Body of pancreas (tissue), 4 donors: ENCODE results near the gene GPR171. TPM values are rescaled to one million over a fixed set of nuclear protein-coding genes. Genes with fewer than 3 reads are reported as not detected.

Experiments used
- ATAC-seq: fragments of 150-250 bp; one replicate; pipeline ENCODE4 v1.9.1; 2016
- DNase-seq, 4 donors: peaks; one replicate each; pipeline ENCODE4 v3.0.0-alpha.2; 2019
- H3K27ac ChIP-seq, 4 donors: fragments of 200-600 bp; sonication (generic); 1 replicate in 3 of 4; 2 replicates in 1 of 4; pipeline versions ENCODE4 v1.5.1 to v1.6.1; 2016 to 2019; ENCODE audit warnings: mild to moderate bottlenecking in 1 of 4, mixed read lengths in 1 of 4, moderate library complexity in 1 of 4
- H3K27me3 ChIP-seq, 2 donors: fragments of 200-600 bp; sonication (generic); one replicate each; pipeline ENCODE4 v1.6.0; 2016; ENCODE audit warnings: mild to moderate bottlenecking in 1 of 2
- H3K36me3 ChIP-seq, 2 donors: fragments of 200-600 bp; sonication (generic); replicated peaks in 1 of 2; 2 replicates each; pipeline ENCODE4 v1.5.1; 2016; ENCODE audit warnings: low read depth in 2 of 2; ENCODE audit not compliant: insufficient read depth in 1 of 2
- H3K4me1 ChIP-seq: fragments of 200-600 bp; sonication (generic); one replicate; pipeline ENCODE4 v1.6.0; 2016
- H3K4me3 ChIP-seq, 2 donors: fragments of 200-600 bp; sonication (generic); 1 replicate in 1 of 2; 2 replicates in 1 of 2; pipeline ENCODE4 v1.5.1; 2016 to 2019
- H3K9me3 ChIP-seq, 3 donors: fragments of 200-600 bp; sonication (generic); 1 replicate in 2 of 3; 2 replicates in 1 of 3; pipeline ENCODE4 v1.5.1; 2016
- CTCF ChIP-seq, 7 experiments: fragments of 450-650 bp in 4 of 7; fragments of 200-600 bp in 3 of 7; sonication (generic) in 3 of 7; IDR thresholded peaks; one replicate each; pipeline ENCODE4 v1.5.1; 2016 to 2019; ENCODE audit warnings: antibody characterized with exemption in 7 of 7
- POLR2A ChIP-seq, 3 donors: fragments of 450-650 bp; IDR thresholded peaks; one replicate each; pipeline ENCODE4 v1.6.1; 2016; ENCODE audit warnings: antibody characterized with exemption in 3 of 3, mild to moderate bottlenecking in 2 of 3
- WGBS, 2 donors: methylation state at CpG; one replicate each; pipeline ENCODE4 v1.1.5; 2017; 5-methylcytosine and 5-hydroxymethylcytosine counted together
- intact Hi-C: fragments of 100-400 bp; cut with DNase I; formaldehyde crosslinking; loops from one replicate; pipeline ENCODE4 v1.15.1; 2023
- total RNA-seq, 2 donors: library from RNA; depleted of rRNA; stranded (reverse); fragments of >200 nt; gene quantifications; one replicate each; pipeline ENCODE4 v1.1.0, GENCODE V29; 2016

The GPR171 gene
- total RNA-seq, 2 donors from 2014 or later, result 0.78 TPM; not detected in 1

GRCh38 chr3:151198849-151199248, 4.2 kb downstream of the GPR171 start:
- Histone ChIP-seq H3K4me3 (no peak overlapping the region), H3K36me3 (no peaks in the 10 kb centered on the region), H3K27ac (no peak overlapping the region), H3K27me3 (no peaks in the 10 kb centered on the region), H3K9me3 (no peaks in the 10 kb centered on the region), H3K4me1 (no peaks in the 10 kb centered on the region)
- ATAC-seq (no peak), DNase-seq (no peak)
- TF ChIP-seq CTCF (IDR thresholded peaks at IDR 0.05) (no peak), POLR2A (IDR thresholded peaks at IDR 0.05) (no peak)
- 87 to 91% methylated on average over 5 of the region's 5 CpGs for WGBS, 2 donors
- intact Hi-C loops, result no loop called here

GRCh38 chr3:151197981-151198767, 4.8 kb downstream of the GPR171 start:
- peak; percentile 42 for ATAC-seq
- no peak for DNase-seq
- Histone ChIP-seq H3K27ac (no peak overlapping the region), H3K4me3 (no peak overlapping the region), H3K9me3 (no peaks in the 10 kb centered on the region), H3K27me3 (no peaks in the 10 kb centered on the region), H3K36me3 (no peaks in the 10 kb centered on the region), H3K4me1 (no peaks in the 10 kb centered on the region)
- 55 to 61% methylated on average over 6 of the region's 6 CpGs for WGBS, 2 donors
- TF ChIP-seq CTCF (IDR thresholded peaks at IDR 0.05) (no peak), POLR2A (IDR thresholded peaks at IDR 0.05) (no peak)
- intact Hi-C loops, result no loop called here

- no peaks in the 10 kb centered on the region for H3K36me3 ChIP-seq
- no peak for DNase-seq
- H3K9me3 ChIP-seq, result no peaks in the 10 kb centered on the region
- no peak overlapping the region for H3K27ac ChIP-seq
- no peak for ATAC-seq
- WGBS, 2 donors, result 91 to 93% methylated on average over 3 to 8 of the region's 8 CpGs
- H3K4me1 ChIP-seq, result no peaks in the 10 kb centered on the region
- TF ChIP-seq CTCF (IDR thresholded peaks at IDR 0.05) (no peak), POLR2A (IDR thresholded peaks at IDR 0.05) (no peak)
- intact Hi-C loops, result no loop called here
- no peaks in the 10 kb centered on the region for H3K27me3 ChIP-seq
- no peak overlapping the region for H3K4me3 ChIP-seq
Observed at GRCh38 chr3:151197228-151197627, 5.8 kb downstream of the GPR171 start.

- Histone ChIP-seq H3K36me3 (no peaks in the 10 kb centered on the region), H3K27ac (no peak overlapping the region), H3K27me3 (no peaks in the 10 kb centered on the region), H3K4me3 (no peak overlapping the region), H3K9me3 (no peaks in the 10 kb centered on the region), H3K4me1 (no peaks in the 10 kb centered on the region)
- ATAC-seq (no peak), DNase-seq (no peak)
- no peak for TF ChIP-seq POLR2A (IDR thresholded peaks at IDR 0.05)
- no peak for TF ChIP-seq CTCF (IDR thresholded peaks at IDR 0.05)
- intact Hi-C loops, result no loop called here
Observed at GRCh38 chr3:151196434-151196833, 6.6 kb downstream of the GPR171 start.

- DNase-seq (no peak), ATAC-seq (no peak)
- no peaks in the 10 kb centered on the region for H3K36me3 ChIP-seq
- no peaks in the 10 kb centered on the region for H3K4me1 ChIP-seq
- whole genome bisulfite sequencing, 2 donors, result 58 to 68% methylated on average over 1 of the region's 1 CpG
- no peaks in the 10 kb centered on the region for H3K27me3 ChIP-seq
- no peaks in the 10 kb centered on the region for H3K9me3 ChIP-seq
- intact Hi-C loops, result no loop called here
- H3K4me3 ChIP-seq, result no peak overlapping the region
- no peak for TF ChIP-seq CTCF (IDR thresholded peaks at IDR 0.05)
- no peak for TF ChIP-seq POLR2A (IDR thresholded peaks at IDR 0.05)
- H3K27ac ChIP-seq, result no peak overlapping the region
Observed at GRCh38 chr3:151195826-151196225, 7.2 kb downstream of the GPR171 start.
